Karpas-422 (cell line): ENCODE measurements around the gene LCMT2. TPM values are rescaled to one million over a fixed set of nuclear protein-coding genes. Genes with fewer than 3 reads are reported as not detected.
A peak's percentile ranks its signal among the peaks of the same experiment; 100 is the strongest.

Source experiments
- DNase-seq: peaks from one replicate; pipeline ENCODE4 v3.0.0-alpha.2; 2015
- H2AFZ ChIP-seq: fragments of 200-600 bp; sonication (generic); 2 replicates; pipeline ENCODE4 v1.6.1; 2014; ENCODE audit warnings: antibody characterized with exemption, low read length, mixed read lengths
- H3K27ac ChIP-seq: fragments of 200-600 bp; sonication (generic); 2 replicates; pipeline ENCODE4 v1.5.1; 2014; ENCODE audit warnings: mild to moderate bottlenecking, low read length, moderate library complexity
- H3K27me3 ChIP-seq: fragments of 200-600 bp; sonication (generic); 2 replicates; pipeline ENCODE4 v1.6.1; 2014; ENCODE audit warnings: low read length, mixed read lengths
- H3K36me3 ChIP-seq: fragments of 200-600 bp; sonication (generic); 2 replicates; pipeline ENCODE4 v1.6.1; 2014; ENCODE audit warnings: low read length, mixed read lengths; ENCODE audit not compliant: insufficient read depth
- H3K4me1 ChIP-seq: fragments of 200-600 bp; sonication (generic); 2 replicates; pipeline ENCODE4 v1.6.1; 2014; ENCODE audit warnings: mild to moderate bottlenecking, low read length, mixed read lengths
- H3K4me2 ChIP-seq: fragments of 200-600 bp; sonication (generic); 2 replicates; pipeline ENCODE4 v1.6.1; 2014; ENCODE audit warnings: low read length, low read depth, mild to moderate bottlenecking; ENCODE audit not compliant: poor library complexity, severe bottlenecking
- H3K4me3 ChIP-seq: fragments of 200-600 bp; sonication (generic); 2 replicates; pipeline ENCODE4 v1.5.1; 2014; ENCODE audit warnings: mild to moderate bottlenecking, antibody characterized with exemption, low read length, mixed read lengths
- H3K79me2 ChIP-seq: fragments of 200-600 bp; sonication (generic); 2 replicates; pipeline ENCODE4 v1.6.1; 2014; ENCODE audit warnings: mild to moderate bottlenecking, low read length, mixed read lengths
- H3K9ac ChIP-seq: fragments of 200-600 bp; sonication (generic); 2 replicates; pipeline ENCODE4 v1.6.0; 2014; ENCODE audit warnings: low read length
- H3K9me2 ChIP-seq: fragments of 200-600 bp; sonication (generic), shearing (Covaris generic); replicated peaks from 2 replicates; pipeline ENCODE4 v1.6.0; 2014; ENCODE audit warnings: mild to moderate bottlenecking, low read length, moderate library complexity; ENCODE audit not compliant: insufficient read depth
- H3K9me3 ChIP-seq: fragments of 300-700, 200-600 bp; sonication (generic); 2 replicates; pipeline ENCODE4 v1.6.1; 2014; ENCODE audit warnings: low read length, mixed read lengths
- H4K20me1 ChIP-seq: fragments of 200-600 bp; sonication (generic); 2 replicates; pipeline ENCODE4 v1.6.1; 2014; ENCODE audit warnings: mild to moderate bottlenecking, antibody characterized with exemption, low read length, low read depth; ENCODE audit not compliant: insufficient read depth
- total RNA-seq: library from RNA; depleted of rRNA; stranded (reverse); fragments of >200 nt; shearing (Covaris generic); gene quantifications from 2 replicates; pipeline ENCODE4 v1.2.3, GENCODE V29; 2014; ENCODE audit warnings: low replicate concordance

The LCMT2 gene
- total RNA-seq, 1 experiment from 2014 or later, result 11.1 TPM

GRCh38 chr15:43360821-43361220 is 30.4 kb upstream of the LCMT2 start:
- DNase-seq, result no peak
- no peak overlapping the region for H3K4me3 ChIP-seq
- no peaks in the 10 kb centered on the region for H3K27me3 ChIP-seq
- peaks cover 52% of the 10 kb centered on the region for H3K9me3 ChIP-seq
- no peaks in the 10 kb centered on the region for H3K4me1 ChIP-seq
- no peaks in the 10 kb centered on the region for H3K9me2 ChIP-seq
- no peak overlapping the region for H2AFZ ChIP-seq
- peaks cover 76% of the 10 kb centered on the region for H3K36me3 ChIP-seq
- H3K27ac ChIP-seq, result no peak overlapping the region
- no peak overlapping the region for H3K9ac ChIP-seq
- H4K20me1 ChIP-seq, result no peaks in the 10 kb centered on the region
- H3K4me2 ChIP-seq, result no peak overlapping the region
- peaks cover 24% of the 10 kb centered on the region for H3K79me2 ChIP-seq

GRCh38 chr15:43352693-43353382 is 22.5 kb upstream of the LCMT2 start:
- DNase-seq, result no peak
- Histone ChIP-seq H3K9ac (no peak overlapping the region), H2AFZ (no peak overlapping the region), H3K9me3 (no peaks in the 10 kb centered on the region), H3K27me3 (no peaks in the 10 kb centered on the region), H3K27ac (no peak overlapping the region), H3K4me3 (no peak overlapping the region), H3K4me1 (no peaks in the 10 kb centered on the region), H3K79me2 (no peaks in the 10 kb centered on the region), H3K4me2 (no peak overlapping the region), H4K20me1 (no peaks in the 10 kb centered on the region), H3K9me2 (no peaks in the 10 kb centered on the region), H3K36me3 (peaks cover 22% of the 10 kb centered on the region)

GRCh38 chr15:43347114-43347513 is 16.7 kb upstream of the LCMT2 start:
- Histone ChIP-seq H3K9ac (no peak overlapping the region), H3K4me2 (no peak overlapping the region), H3K27me3 (no peaks in the 10 kb centered on the region), H3K36me3 (peaks cover 46% of the 10 kb centered on the region; the same call in 1 of the 2 replicates), H3K9me2 (no peaks in the 10 kb centered on the region), H4K20me1 (no peaks in the 10 kb centered on the region), H2AFZ (no peak overlapping the region), H3K79me2 (no peaks in the 10 kb centered on the region), H3K4me1 (no peaks in the 10 kb centered on the region), H3K4me3 (no peak overlapping the region), H3K9me3 (no peaks in the 10 kb centered on the region), H3K27ac (no peak overlapping the region)
- no peak for DNase-seq

DNA sequence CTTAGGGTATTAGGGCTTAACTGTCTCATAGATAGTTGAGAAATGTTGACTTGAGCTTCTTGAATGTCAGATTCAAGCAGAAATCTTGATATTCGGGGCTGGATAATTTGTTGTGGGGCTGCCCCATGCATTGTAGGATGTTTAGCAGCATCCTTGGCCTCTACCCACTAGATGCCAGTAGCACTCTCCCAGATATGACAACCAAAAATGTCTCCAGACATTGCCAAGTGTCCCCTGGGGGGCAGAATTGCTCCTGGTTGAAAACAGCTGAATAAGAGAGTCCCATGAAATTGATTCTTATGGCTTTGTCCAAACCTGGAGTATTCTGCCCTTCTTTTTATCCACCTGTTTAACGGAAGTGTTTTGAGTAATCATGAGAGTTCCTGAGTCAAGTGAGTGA is 15.9 kb upstream of the LCMT2 start:
- Histone ChIP-seq H3K4me3 (no peak overlapping the region), H3K79me2 (no peaks in the 10 kb centered on the region), H3K9me3 (no peaks in the 10 kb centered on the region), H3K9me2 (no peaks in the 10 kb centered on the region), H3K4me1 (no peaks in the 10 kb centered on the region), H2AFZ (no peak overlapping the region), H3K4me2 (no peak overlapping the region), H3K27ac (no peak overlapping the region), H3K36me3 (peaks cover 45% of the 10 kb centered on the region), H3K27me3 (no peaks in the 10 kb centered on the region), H4K20me1 (no peaks in the 10 kb centered on the region), H3K9ac (no peak overlapping the region)
- DNase-seq, result no peak

GRCh38 chr15:43330780-43331087 is 361 bp upstream of the LCMT2 start:
- H3K4me2 ChIP-seq, result peak overlapping the region; percentile 87
- no peaks in the 10 kb centered on the region for H3K9me2 ChIP-seq
- H3K27ac ChIP-seq, result no peak overlapping the region
- no peaks in the 10 kb centered on the region for H3K27me3 ChIP-seq
- H4K20me1 ChIP-seq, result peaks cover 13% of the 10 kb centered on the region
- peak overlapping the region; percentile 90 for H3K4me3 ChIP-seq
- no peak for DNase-seq
- H2AFZ ChIP-seq, result peak overlapping the region; percentile 91; the same call in 1 of the 2 replicates
- peaks cover 48% of the 10 kb centered on the region for H3K79me2 ChIP-seq
- H3K4me1 ChIP-seq, result peaks cover 42% of the 10 kb centered on the region
- H3K9me3 ChIP-seq, result no peaks in the 10 kb centered on the region
- peak overlapping the region; percentile 95 for H3K9ac ChIP-seq
- H3K36me3 ChIP-seq, result peaks cover 25% of the 10 kb centered on the region

GRCh38 chr15:43329217-43329959 is 985 bp downstream of the LCMT2 start:
- Histone ChIP-seq H3K27ac (peak overlapping the region; percentile 73), H2AFZ (no peak overlapping the region), H3K9me3 (no peaks in the 10 kb centered on the region), H3K4me3 (peak overlapping the region; percentile 90), H3K9me2 (no peaks in the 10 kb centered on the region), H3K9ac (peak overlapping the region; percentile 95), H3K4me1 (peaks cover 53% of the 10 kb centered on the region), H3K27me3 (no peaks in the 10 kb centered on the region), H3K79me2 (peaks cover 48% of the 10 kb centered on the region), H3K4me2 (peak overlapping the region; percentile 87), H3K36me3 (peaks cover 20% of the 10 kb centered on the region), H4K20me1 (peaks cover 13% of the 10 kb centered on the region)
- DNase-seq, result no peak

GRCh38 chr15:43325039-43325684 is 5.2 kb downstream of the LCMT2 start:
- H2AFZ ChIP-seq, result no peak overlapping the region
- H3K27ac ChIP-seq, result no peak overlapping the region
- no peaks in the 10 kb centered on the region for H3K27me3 ChIP-seq
- no peak overlapping the region for H3K4me3 ChIP-seq
- peak overlapping the region; percentile 4 for H3K4me2 ChIP-seq
- peaks cover 12% of the 10 kb centered on the region for H3K36me3 ChIP-seq
- H3K9ac ChIP-seq, result no peak overlapping the region
- no peaks in the 10 kb centered on the region for H3K9me2 ChIP-seq
- DNase-seq, result peak; percentile 58
- H4K20me1 ChIP-seq, result peaks cover 13% of the 10 kb centered on the region
- H3K79me2 ChIP-seq, result peaks cover 17% of the 10 kb centered on the region
- no peaks in the 10 kb centered on the region for H3K9me3 ChIP-seq
- H3K4me1 ChIP-seq, result peaks cover 39% of the 10 kb centered on the region

GRCh38 chr15:43318990-43319771 is 11.2 kb downstream of the LCMT2 start:
- DNase-seq, result no peak
- Histone ChIP-seq H3K27me3 (no peaks in the 10 kb centered on the region), H3K36me3 (no peaks in the 10 kb centered on the region), H4K20me1 (no peaks in the 10 kb centered on the region), H3K4me1 (no peaks in the 10 kb centered on the region), H3K9me3 (no peaks in the 10 kb centered on the region), H3K9ac (no peak overlapping the region), H3K4me3 (no peak overlapping the region), H2AFZ (no peak overlapping the region), H3K4me2 (no peak overlapping the region), H3K9me2 (no peaks in the 10 kb centered on the region), H3K79me2 (no peaks in the 10 kb centered on the region), H3K27ac (no peak overlapping the region)
